ENCODE measurements around the gene ANKRD33B.
"Not testable (repeated sequence)": the region's sequence is repeated elsewhere in the genome, so short reads cannot be mapped to it uniquely, and the experiment has no call there.

The ANKRD33B gene

GRCh38 chr5:10617103-10617502 is 53.2 kb downstream of the ANKRD33B start:
- no peak for DNase-seq (ENCODE audit: low read depth, low spot score)

- no peak for DNase-seq (ENCODE audit: low read depth, low spot score)
These were observed 54.4 kb downstream of the ANKRD33B start for GRCh38 chr5:10618311-10618710.

- no peak for DNase-seq (ENCODE audit: low read depth, low spot score)
These were observed 55.8 kb downstream of the ANKRD33B start for GRCh38 chr5:10619649-10620048.

- no peak for DNase-seq (ENCODE audit: low read depth, low spot score)
These were observed 56.5 kb downstream of the ANKRD33B start for GRCh38 chr5:10620346-10620745.

GRCh38 chr5:10621832-10622231 is 58.0 kb downstream of the ANKRD33B start:
- DNase-seq (ENCODE audit: low read depth, low spot score) = no peak

GRCh38 chr5:10622810-10623209 is 58.9 kb downstream of the ANKRD33B start:
- DNase-seq (ENCODE audit: low read depth, low spot score) = no peak

- no peak for DNase-seq (ENCODE audit: low read depth, low spot score)
These were observed 59.5 kb downstream of the ANKRD33B start for GRCh38 chr5:10623305-10623910.

GRCh38 chr5:10624206-10624605 is 60.3 kb downstream of the ANKRD33B start:
- no peak for DNase-seq (ENCODE audit: low read depth, low spot score)

GRCh38 chr5:10624679-10625078 is 60.8 kb downstream of the ANKRD33B start:
- no peak for DNase-seq (ENCODE audit: low read depth, low spot score)

- no peak for DNase-seq (ENCODE audit: low read depth, low spot score)
These were observed 62.0 kb downstream of the ANKRD33B start for GRCh38 chr5:10625700-10626472.

GRCh38 chr5:10626473-10627013 is 62.7 kb downstream of the ANKRD33B start:
- no peak for DNase-seq (ENCODE audit: low read depth, low spot score)

- peak; percentile 20 for DNase-seq (ENCODE audit: low read depth, low spot score)
These were observed 63.4 kb downstream of the ANKRD33B start for GRCh38 chr5:10627160-10627701.

GRCh38 chr5:10628601-10629000 is 64.7 kb downstream of the ANKRD33B start:
- no peak for DNase-seq (ENCODE audit: low read depth, low spot score)

- DNase-seq (ENCODE audit: low read depth, low spot score) = no peak
These were observed 65.8 kb downstream of the ANKRD33B start for GRCh38 chr5:10629682-10630081.

- DNase-seq (ENCODE audit: low read depth, low spot score) = no peak
These were observed 66.3 kb downstream of the ANKRD33B start for GRCh38 chr5:10630126-10630525.

- not testable (repeated sequence) for DNase-seq (ENCODE audit: low read depth, low spot score)
These were observed 66.9 kb downstream of the ANKRD33B start for GRCh38 chr5:10630744-10631143.

GRCh38 chr5:10631316-10631996 is 67.6 kb downstream of the ANKRD33B start:
- no peak for DNase-seq (ENCODE audit: low read depth, low spot score)

GRCh38 chr5:10632110-10632761 is 68.4 kb downstream of the ANKRD33B start:
- DNase-seq (ENCODE audit: low read depth, low spot score) = peak; percentile 86

- DNase-seq (ENCODE audit: low read depth, low spot score) = no peak
These were observed 69.6 kb downstream of the ANKRD33B start for GRCh38 chr5:10633271-10634049.

- DNase-seq (ENCODE audit: low read depth, low spot score) = no peak
These were observed 70.2 kb downstream of the ANKRD33B start for GRCh38 chr5:10634050-10634449.

GRCh38 chr5:10634562-10634961 is 70.7 kb downstream of the ANKRD33B start:
- no peak for DNase-seq (ENCODE audit: low read depth, low spot score)

All from astrocyte of the hippocampus (primary cell).